Activated T-cell treated with anti-CD3 and anti-CD28 coated beads for 1 hour (primary cell): ENCODE results near the gene NANS.
"Not testable (repeated sequence)": the region's sequence is repeated elsewhere in the genome, so short reads cannot be mapped to it uniquely, and the experiment has no call there.

ENCODE experiments used
- DNase-seq: peaks from one replicate; pipeline ENCODE4 v3.0.0-alpha.2; 2020; ENCODE audit warnings: low read depth

The NANS gene

DNA sequence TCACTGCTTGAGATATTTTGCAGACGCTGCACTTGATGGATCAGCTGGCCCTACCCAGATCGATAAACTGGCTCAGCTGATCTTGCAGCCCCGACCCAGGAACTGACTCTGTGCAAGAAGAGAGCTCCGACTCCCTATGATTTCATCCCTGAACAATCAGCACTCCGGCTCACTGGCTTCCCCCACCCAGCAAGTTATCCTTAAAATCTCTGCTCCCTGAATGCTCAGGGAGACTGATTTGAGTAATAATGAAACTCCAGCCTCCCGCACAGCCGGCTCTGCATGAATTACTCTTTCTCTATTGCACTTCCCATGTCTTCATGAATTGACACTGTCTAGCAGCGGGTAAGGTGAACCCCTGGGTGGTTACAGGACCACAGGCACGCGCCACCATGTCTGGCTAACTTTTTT lies 16.9 kb upstream of the NANS start:
- no peak for DNase-seq

DNA sequence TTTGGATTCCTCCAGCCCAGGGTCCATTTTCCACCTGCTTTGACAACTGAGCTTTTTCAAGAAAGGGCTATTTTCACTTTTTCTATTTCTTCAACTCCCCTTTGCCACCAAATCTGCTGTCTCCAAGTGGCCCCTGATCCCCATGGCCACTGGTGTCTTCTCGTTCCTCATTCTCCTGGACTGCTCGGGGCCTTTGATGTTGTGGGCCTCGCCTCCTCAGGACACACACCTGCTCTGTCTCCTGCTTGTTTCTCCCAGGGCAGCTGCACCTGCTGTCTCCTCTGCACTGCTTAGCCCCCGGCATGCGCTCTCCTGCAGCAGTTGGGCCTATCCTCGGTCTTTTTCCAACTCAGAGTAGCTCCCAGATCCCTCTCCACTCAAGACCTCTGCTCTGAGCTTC lies 16.3 kb upstream of the NANS start:
- DNase-seq: no peak

GRCh38 chr9:98043915-98044314 lies 12.6 kb upstream of the NANS start:
- no peak for DNase-seq

GRCh38 chr9:98045234-98046179 lies 11.0 kb upstream of the NANS start:
- no peak for DNase-seq

- no peak for DNase-seq
These were observed 10.4 kb upstream of the NANS start for GRCh38 chr9:98046180-98046543.

DNA sequence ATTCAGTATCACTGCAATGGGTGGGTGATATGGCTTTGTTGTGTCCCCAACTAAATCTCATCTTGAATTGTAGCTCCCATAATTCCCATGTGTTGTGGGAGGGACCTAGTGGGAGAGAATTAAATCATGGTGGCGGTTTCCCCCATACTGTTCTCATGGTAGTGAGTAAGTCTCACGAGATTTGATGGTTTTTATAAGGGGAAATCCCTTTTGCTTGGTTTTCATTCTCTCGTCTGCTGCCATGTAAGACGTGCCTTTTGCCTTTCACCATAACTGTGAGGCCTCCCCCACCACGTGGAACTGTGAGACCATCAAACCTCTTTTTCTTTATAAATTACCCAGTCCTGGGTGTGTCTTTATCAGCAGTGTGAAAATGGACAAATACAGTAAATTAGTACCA lies 9.5 kb upstream of the NANS start:
- no peak for DNase-seq

DNA sequence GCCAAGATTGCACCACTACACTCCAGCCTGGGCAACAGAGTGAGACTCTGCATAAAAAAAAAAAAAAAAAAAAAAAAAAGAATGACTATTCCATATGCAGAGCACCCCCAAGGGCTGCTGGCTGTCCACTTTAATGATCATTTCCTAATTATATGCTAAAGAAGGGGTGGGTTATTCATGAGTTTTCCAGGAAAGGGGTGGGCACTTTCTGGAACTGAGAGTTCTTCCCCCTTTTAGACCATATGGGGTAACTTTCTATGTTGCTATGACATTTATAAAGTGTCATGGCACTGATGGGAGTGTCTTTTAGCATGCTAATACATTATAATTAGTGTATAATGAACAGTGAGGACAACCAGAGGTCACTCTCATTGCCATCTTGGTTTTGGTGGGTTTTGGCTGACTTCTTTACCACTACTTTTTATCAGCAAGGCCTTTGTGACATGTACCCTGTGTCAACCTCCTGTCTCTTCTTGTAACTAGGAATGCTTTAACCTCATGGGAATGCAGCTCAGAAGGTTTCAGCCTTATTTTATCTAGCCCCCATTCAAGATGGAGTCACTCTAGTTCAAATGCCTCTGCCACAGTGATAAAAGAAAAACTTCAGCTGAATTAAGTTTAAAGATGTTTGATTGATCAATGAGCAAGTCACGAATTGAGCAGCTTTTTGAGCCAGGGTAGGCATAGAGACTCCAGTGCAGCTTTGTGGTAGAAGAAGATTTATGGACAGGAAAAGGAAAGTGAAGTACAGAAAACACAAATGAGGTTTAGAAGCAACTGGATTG lies 7.1 kb upstream of the NANS start:
- DNase-seq: no peak

- no peak for DNase-seq
These were observed 6.2 kb upstream of the NANS start for GRCh38 chr9:98050351-98050750.

GRCh38 chr9:98054376-98054951 lies 2.1 kb upstream of the NANS start:
- no peak for DNase-seq

DNA sequence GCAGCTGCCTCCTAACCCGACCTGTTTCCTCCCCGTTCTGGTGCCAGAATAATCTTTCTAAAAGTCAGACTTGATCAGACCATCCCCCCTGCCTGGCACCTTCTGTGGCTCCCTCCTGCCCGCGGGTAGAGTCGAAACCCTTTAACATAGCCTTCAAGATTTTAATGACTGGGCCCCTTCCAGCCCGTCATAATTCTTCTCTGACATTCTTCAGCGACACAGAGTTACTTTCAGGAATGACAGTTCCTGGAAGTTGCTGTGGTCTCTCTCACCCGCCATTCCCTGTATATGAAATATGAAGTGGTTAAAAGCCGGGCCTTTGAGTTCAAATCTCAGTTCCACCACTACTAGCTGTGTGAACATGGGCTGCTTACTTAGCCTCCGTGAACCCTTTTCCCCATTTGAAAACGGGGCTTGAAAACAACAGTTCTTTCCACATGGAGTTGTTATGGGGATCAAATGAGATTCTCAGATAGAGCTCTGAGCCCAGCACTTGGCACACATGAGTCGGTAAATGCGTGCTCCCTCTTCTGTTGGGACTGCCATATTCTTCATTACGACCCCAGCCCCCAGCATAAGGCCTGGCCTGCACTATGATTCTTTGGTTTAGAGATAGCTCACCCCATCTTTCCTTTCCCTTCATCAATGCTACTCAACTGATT lies 737 bp downstream of the NANS start:
- DNase-seq: no peak

DNA sequence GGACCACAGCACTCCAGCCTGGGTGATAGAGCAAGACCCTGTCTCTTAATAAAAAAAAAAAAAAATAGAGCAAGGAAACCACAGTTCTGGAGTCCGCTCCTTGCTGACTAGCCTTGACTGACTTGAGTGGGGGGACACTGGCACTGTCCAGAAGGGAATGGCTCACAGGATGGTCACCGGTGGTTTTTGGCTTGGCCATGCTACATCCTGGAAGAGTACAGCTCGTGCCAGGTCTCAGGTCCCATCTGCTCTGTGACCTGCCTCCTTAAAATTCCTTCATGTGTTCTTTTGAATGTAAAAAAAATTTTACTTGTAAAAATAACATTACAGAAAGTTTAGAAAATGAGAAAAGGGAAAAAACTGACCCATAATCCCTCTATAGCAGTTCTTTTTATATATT lies 5.6 kb downstream of the NANS start:
- DNase-seq: no peak

DNA sequence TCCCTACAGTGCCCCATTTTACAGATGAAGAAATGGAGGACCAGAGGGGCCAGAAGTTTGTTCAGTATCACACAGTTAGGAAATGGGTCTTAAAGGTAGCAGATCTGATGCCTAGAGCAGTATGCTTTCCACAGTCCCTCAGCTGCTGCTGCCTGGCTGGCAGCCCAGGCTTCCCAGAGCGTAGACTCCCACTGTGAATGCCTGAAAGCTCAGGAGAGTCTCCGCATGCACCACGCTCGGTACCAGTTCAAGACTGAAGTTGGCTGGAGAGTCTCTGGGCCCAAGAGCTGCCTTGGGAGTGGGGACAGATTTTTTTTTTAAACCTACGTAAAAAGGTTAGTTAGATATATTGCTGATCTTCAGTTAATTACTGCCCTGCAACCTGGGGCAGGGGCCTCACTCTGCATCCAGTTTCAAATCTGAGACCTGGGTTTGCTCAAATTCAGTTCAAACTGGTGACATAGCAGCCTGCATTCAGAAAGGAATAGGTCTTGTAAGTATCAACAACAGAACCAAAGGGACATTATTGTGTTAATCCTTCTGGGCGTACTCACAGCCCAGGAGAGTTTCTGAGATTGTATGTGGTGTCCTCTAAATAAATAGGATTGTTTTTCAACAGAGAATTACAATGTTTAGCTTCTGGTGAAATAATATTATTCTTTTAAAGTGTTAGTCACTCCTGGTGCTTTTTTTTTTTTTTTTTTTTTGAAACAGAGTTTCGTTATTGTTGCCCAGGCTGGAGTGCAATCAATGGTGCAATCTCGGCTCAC lies 8.3 kb downstream of the NANS start:
- no peak for DNase-seq

GRCh38 chr9:98066235-98066634 lies 9.7 kb downstream of the NANS start:
- no peak for DNase-seq

GRCh38 chr9:98067184-98067583 lies 10.7 kb downstream of the NANS start:
- no peak for DNase-seq

- no peak for DNase-seq
These were observed 13.0 kb downstream of the NANS start for GRCh38 chr9:98069551-98069950.

DNA sequence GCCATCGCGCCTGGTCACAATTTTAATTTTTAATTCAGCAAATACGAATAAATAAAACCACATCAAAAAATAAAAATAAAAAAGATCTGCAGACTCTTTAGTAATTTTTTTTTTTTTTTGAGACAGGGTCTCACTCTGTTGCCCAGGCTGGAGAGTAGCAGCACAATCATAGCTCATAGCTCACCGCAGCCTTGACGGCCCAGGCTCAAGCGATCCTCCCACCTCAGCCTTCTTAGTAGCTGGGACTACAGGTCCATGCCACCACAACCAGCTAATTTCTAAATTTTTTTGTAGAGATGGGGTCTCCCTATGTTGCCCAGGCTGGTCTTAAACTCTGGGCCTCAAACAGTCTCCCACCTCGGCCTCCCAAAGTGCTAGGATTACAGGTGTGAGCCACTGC lies 14.2 kb downstream of the NANS start:
- no peak for DNase-seq

GRCh38 chr9:98071737-98072136 lies 15.2 kb downstream of the NANS start:
- no peak for DNase-seq

- DNase-seq: peak; percentile 64
These were observed 17.8 kb downstream of the NANS start for GRCh38 chr9:98074115-98074990.

DNA sequence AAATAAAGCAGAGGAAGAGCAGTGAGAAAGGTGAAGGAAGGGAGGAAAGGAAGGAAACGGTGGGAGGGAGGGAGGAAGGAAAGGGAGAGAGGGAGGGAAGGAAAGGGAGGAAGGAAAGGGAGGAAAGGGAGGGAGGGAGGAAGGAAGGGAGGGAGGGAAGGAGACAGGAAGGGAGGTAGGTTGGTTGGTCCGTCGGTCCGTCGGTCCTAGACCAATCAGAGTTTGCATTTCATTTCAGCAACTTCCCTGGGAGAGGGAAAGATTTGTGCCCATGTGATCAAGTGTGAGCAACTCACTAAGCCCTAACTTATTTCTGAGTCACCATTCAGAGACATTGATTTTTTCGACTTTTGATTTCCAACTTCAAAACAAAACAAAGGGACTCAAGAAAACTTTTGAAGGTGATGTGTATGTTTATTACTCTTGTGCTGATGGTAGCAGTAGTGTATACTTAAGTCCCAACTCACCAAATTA lies 18.8 kb downstream of the NANS start:
- DNase-seq: no peak

DNA sequence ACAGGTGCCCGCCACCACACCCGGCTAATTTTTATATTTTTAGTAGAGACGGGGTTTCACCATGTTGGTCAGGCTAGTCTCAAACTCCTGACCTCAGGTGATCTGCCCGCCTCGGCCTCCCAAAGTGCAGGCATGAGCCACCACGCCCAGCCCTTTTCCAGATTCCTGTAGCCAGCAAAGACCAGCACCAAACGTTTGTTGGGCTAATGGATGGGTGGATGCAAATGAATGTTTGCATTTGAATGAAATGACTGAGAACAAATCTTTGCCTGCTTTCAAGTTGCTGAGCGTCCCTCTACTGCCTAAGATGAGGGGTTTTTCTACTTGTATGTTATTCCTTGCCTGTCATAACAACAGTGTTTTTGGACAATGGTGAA lies 20.0 kb downstream of the NANS start:
- not testable (repeated sequence) for DNase-seq

GRCh38 chr9:98078895-98079294 lies 22.4 kb downstream of the NANS start:
- DNase-seq: no peak
